Left ventricle myocardium inferior (tissue), 1 donor: ENCODE results near the gene HEG1. TPM values are rescaled to one million over a fixed set of nuclear protein-coding genes. Genes with fewer than 3 reads are reported as not detected.

Experiments
- DNase-seq: peaks from one replicate; pipeline ENCODE4 v3.0.0-alpha.2; 2020
- H3K27ac ChIP-seq: fragments of 200-600 bp; replicated peaks from 2 replicates; pipeline ENCODE4 v1.8.0; 2021
- H3K27me3 ChIP-seq: fragments of 200-600 bp; 2 replicates; pipeline ENCODE4 v1.8.0; 2021; ENCODE audit warnings: low read depth
- H3K36me3 ChIP-seq: fragments of 200-600 bp; 2 replicates; pipeline ENCODE4 v1.8.0; 2021
- H3K4me1 ChIP-seq: fragments of 200-600 bp; 2 replicates; pipeline ENCODE4 v1.8.0; 2021
- H3K4me3 ChIP-seq: fragments of 200-600 bp; 2 replicates; pipeline ENCODE4 v1.8.0; 2021; ENCODE audit warnings: mild to moderate bottlenecking, moderate library complexity
- H3K9me3 ChIP-seq: fragments of 200-600 bp; replicated peaks from 2 replicates; pipeline ENCODE4 v1.8.0; 2021
- intact Hi-C: fragments of 100-400 bp; cut with micrococcal nuclease; formaldehyde crosslinking; loops from one replicate; pipeline ENCODE4 v1.11.0; 2022
- total RNA-seq: library from RNA; stranded (reverse); fragmentation: NEBNext Ultra II Directional; extraction: Animal tissue kit (Norgen Biotek cat#: 25700); gene quantifications from one replicate; pipeline ENCODE4 v1.2.1, GENCODE V29; 2021
- TF ChIP-seq, protein P1 (sequence below): fragments of 200-600 bp; IDR thresholded peaks from 2 replicates; pipeline ENCODE4 v1.8.0; 2021; ENCODE audit warnings: antibody characterized with exemption, mild to moderate bottlenecking, borderline replicate concordance
- donor health status: DM: no; HTN: yes; CAD: no; lungs with severe emphysema.

HEG1 gene
- total RNA-seq, 1 donor from 2014 or later = 105 TPM

GRCh38 chr3:125061170-125061569, 5.4 kb upstream of the HEG1 start:
- Histone ChIP-seq H3K27me3 (no peaks in the 10 kb centered on the region), H3K9me3 (no peaks in the 10 kb centered on the region), H3K4me1 (peaks cover 71% of the 10 kb centered on the region), H3K36me3 (no peaks in the 10 kb centered on the region), H3K4me3 (peak overlapping the region; percentile 57), H3K27ac (peak overlapping the region; percentile 89)
- peak; percentile 66 for DNase-seq
- TF ChIP-seq, protein P1, sequence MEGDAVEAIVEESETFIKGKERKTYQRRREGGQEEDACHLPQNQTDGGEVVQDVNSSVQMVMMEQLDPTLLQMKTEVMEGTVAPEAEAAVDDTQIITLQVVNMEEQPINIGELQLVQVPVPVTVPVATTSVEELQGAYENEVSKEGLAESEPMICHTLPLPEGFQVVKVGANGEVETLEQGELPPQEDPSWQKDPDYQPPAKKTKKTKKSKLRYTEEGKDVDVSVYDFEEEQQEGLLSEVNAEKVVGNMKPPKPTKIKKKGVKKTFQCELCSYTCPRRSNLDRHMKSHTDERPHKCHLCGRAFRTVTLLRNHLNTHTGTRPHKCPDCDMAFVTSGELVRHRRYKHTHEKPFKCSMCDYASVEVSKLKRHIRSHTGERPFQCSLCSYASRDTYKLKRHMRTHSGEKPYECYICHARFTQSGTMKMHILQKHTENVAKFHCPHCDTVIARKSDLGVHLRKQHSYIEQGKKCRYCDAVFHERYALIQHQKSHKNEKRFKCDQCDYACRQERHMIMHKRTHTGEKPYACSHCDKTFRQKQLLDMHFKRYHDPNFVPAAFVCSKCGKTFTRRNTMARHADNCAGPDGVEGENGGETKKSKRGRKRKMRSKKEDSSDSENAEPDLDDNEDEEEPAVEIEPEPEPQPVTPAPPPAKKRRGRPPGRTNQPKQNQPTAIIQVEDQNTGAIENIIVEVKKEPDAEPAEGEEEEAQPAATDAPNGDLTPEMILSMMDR = no peak
- intact Hi-C loops = loop anchor here (10.0 kb wide), 1 partner anchor 84 kb away; no protein-coding TSS in a partner anchor

DNA sequence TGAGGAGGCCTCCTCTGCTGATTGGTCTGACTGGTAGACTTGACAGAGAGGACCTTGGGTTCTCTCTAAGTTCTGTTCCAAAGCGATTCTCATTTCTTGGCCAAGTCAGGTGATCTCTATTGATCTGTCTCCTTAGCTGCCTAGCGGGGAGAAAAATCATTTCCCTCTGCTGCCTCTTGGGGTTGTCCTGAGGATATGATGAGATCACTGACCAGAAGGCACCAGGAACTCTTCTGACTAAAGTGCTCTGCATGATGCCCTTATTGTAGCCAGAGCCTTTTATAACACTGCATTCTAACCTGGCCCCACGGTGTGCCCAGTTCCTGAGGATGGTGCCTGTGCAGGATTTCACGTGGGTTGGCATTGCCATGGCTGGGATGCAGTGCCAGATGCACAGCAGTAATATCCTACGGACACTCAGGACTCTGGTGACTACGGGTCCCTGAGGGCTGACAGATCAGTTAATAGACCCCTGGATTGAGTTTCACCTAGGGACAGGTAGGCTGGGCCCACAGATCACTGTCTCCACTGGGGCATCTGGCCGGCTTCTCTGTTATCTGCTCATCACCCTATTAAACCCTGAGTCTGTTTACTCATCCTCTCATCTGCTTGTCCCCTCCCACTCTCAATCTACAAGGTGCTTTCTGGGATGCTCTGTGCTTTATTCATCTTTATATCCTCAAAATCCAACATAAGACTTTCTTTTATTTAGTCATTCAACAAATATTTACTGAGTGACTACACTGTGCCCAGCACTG, 3.9 kb upstream of the HEG1 start:
- Histone ChIP-seq H3K4me3 (no peak overlapping the region), H3K9me3 (no peaks in the 10 kb centered on the region), H3K36me3 (no peaks in the 10 kb centered on the region), H3K27ac (no peak overlapping the region), H3K27me3 (no peaks in the 10 kb centered on the region), H3K4me1 (peaks cover 78% of the 10 kb centered on the region)
- no peak for DNase-seq
- TF ChIP-seq, protein P1 = peak; percentile 15
- intact Hi-C loops = loop anchor here (10.0 kb wide), 2 partner anchors 65 to 85 kb away; no protein-coding TSS in a partner anchor

DNA sequence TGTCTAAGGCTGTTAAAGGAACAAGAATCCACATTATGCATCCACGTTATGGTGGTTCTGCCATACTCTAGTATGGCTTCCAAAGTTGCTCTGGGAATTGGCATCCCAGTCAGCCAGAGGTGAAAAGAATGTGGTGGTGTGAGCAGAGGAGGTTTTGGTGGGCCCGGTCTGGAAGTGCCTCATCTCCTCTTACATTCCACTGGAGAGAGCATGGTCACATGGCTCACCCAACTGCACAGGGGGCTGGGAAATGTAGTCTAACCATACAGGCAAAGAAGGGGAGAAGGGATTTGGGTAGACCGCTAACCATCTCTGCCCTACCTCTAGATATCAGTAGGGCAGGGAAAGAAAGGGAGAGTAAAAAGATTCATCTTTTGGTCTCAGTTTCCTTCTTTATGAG, 3.2 kb upstream of the HEG1 start:
- no peaks in the 10 kb centered on the region for H3K9me3 ChIP-seq
- DNase-seq = no peak
- intact Hi-C loops = loop anchor here (10.0 kb wide), 1 partner anchor 64 kb away; no protein-coding TSS in a partner anchor
- no peaks in the 10 kb centered on the region for H3K36me3 ChIP-seq
- H3K27me3 ChIP-seq = no peaks in the 10 kb centered on the region
- TF ChIP-seq, protein P1 = no peak
- H3K4me1 ChIP-seq = peaks cover 81% of the 10 kb centered on the region
- no peak overlapping the region for H3K4me3 ChIP-seq
- H3K27ac ChIP-seq = no peak overlapping the region

DNA sequence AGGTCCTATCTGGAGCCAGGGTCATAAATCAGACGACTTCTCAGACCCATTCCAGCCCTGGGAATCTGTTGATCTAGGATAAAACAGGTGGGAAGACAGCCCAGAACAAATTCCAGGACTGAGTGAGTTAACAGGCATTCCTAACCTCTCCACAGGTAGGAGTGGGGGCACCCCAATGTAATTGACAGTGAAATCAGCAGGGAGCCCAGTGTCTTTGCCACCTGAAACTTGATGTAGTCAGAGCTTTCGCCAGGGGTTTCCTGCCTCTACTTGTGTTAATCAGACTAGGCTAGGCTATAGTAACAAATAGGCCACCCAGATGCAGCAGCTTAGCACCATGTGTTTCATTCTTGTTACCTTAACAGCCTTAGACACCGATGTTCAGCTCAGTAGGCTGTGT, 2.7 kb upstream of the HEG1 start:
- Histone ChIP-seq H3K4me3 (no peak overlapping the region), H3K4me1 (peaks cover 81% of the 10 kb centered on the region), H3K9me3 (no peaks in the 10 kb centered on the region), H3K27me3 (no peaks in the 10 kb centered on the region), H3K36me3 (no peaks in the 10 kb centered on the region), H3K27ac (no peak overlapping the region)
- intact Hi-C loops = loop anchor here (10.0 kb wide), 1 partner anchor 64 kb away; no protein-coding TSS in a partner anchor
- DNase-seq = no peak
- TF ChIP-seq, protein P1 = no peak

DNA sequence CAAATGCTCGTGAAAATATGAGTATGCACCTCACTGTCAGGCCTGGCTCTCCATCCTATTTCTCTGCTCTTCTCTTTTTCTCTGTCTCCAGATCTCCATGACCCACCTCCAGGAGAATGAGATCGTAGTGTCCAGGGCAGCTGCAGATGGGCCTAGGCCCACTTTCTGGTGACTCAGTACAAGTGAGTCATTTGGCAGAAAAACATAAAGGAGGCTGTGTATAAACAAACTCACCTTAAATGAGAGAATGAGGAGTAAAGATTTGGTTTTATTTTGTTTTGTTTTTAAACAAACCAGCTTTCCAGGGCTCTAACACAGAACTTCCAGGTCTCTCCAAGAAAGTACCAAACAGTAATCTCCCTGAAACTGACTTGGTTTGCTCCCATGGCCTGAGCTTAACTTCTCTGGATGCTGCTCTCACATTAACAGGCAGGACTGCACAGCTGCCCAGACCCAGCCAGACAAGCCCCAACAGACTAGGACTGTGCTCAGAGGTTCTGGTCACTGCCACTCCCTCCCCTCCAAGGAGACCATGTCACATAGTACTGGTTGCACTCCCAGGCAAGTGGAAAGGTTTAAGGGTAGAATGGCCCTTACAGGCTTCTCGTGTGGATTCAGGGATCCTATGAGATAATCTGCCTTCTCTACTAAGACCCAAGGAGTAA, 1.5 kb upstream of the HEG1 start:
- H3K27me3 ChIP-seq = no peaks in the 10 kb centered on the region
- H3K4me1 ChIP-seq = peaks cover 81% of the 10 kb centered on the region
- H3K27ac ChIP-seq = peak overlapping the region; percentile 96
- TF ChIP-seq, protein P1 = no peak
- intact Hi-C loops = loop anchor here (10.0 kb wide), 1 partner anchor 63 kb away; no protein-coding TSS in a partner anchor
- no peak for DNase-seq
- no peaks in the 10 kb centered on the region for H3K9me3 ChIP-seq
- H3K4me3 ChIP-seq = no peak overlapping the region
- H3K36me3 ChIP-seq = no peaks in the 10 kb centered on the region
